Hepatocyte (in vitro differentiated cells): ENCODE results near the gene ZBTB38. TPM values are rescaled to one million over a fixed set of nuclear protein-coding genes. Genes with fewer than 3 reads are reported as not detected.

ENCODE experiments used
- DNase-seq: peaks from one replicate; pipeline ENCODE4 v3.0.0-alpha.2; 2016; ENCODE audit warnings: low spot score
- H2AFZ ChIP-seq: fragments of 200-600 bp; sonication (generic); 2 replicates; pipeline ENCODE4 v1.6.0; 2016; ENCODE audit warnings: antibody characterized with exemption, mild to moderate bottlenecking
- H3K27ac ChIP-seq: fragments of 200-600 bp; sonication (generic); 2 replicates; pipeline ENCODE4 v1.5.1; 2016; ENCODE audit warnings: mild to moderate bottlenecking
- H3K27me3 ChIP-seq: fragments of 200-600 bp; sonication (generic); 2 replicates; pipeline ENCODE4 v1.6.1; 2016
- H3K36me3 ChIP-seq: fragments of 200-600 bp; sonication (generic); replicated peaks from 2 replicates; pipeline ENCODE4 v1.5.1; 2016; ENCODE audit warnings: low read depth; ENCODE audit not compliant: insufficient read depth
- H3K4me1 ChIP-seq: fragments of 200-600 bp; sonication (generic); 2 replicates; pipeline ENCODE4 v1.5.1; 2016; ENCODE audit warnings: mild to moderate bottlenecking, moderate library complexity; ENCODE audit not compliant: insufficient read depth
- H3K4me2 ChIP-seq: fragments of 200-600 bp; sonication (generic); 2 replicates; pipeline ENCODE4 v1.6.0; 2016
- H3K4me3 ChIP-seq: fragments of 200-600 bp; sonication (generic); 2 replicates; pipeline ENCODE4 v1.5.1; 2016; ENCODE audit warnings: mild to moderate bottlenecking
- H3K79me2 ChIP-seq: fragments of 200-600 bp; sonication (generic); 2 replicates; pipeline ENCODE4 v1.6.0; 2017; ENCODE audit warnings: mild to moderate bottlenecking
- H3K9me2 ChIP-seq: fragments of 200-600 bp; sonication (generic); replicated peaks from 2 replicates; pipeline ENCODE4 v1.6.0; 2017; ENCODE audit warnings: mild to moderate bottlenecking; ENCODE audit not compliant: insufficient read depth
- H3K9me3 ChIP-seq: fragments of 200-600 bp; sonication (generic); 2 replicates; pipeline ENCODE4 v1.5.1; 2016; ENCODE audit warnings: low read depth, mild to moderate bottlenecking
- H4K20me1 ChIP-seq: fragments of 200-600 bp; sonication (generic); 2 replicates; pipeline ENCODE4 v1.6.0; 2016; ENCODE audit warnings: mild to moderate bottlenecking; ENCODE audit not compliant: insufficient read depth, poor library complexity, severe bottlenecking
- CTCF ChIP-seq: fragments of 200-600 bp; sonication (generic); IDR thresholded peaks from 2 replicates; pipeline ENCODE4 v1.5.1; 2016; ENCODE audit warnings: antibody characterized with exemption, mild to moderate bottlenecking; ENCODE audit not compliant: poor library complexity
- EZH2 ChIP-seq: fragments of 200-600 bp; sonication (generic); IDR thresholded peaks from 2 replicates; pipeline ENCODE4 v1.6.1; 2016; ENCODE audit warnings: antibody characterized with exemption, mild to moderate bottlenecking, borderline replicate concordance
- EZH2phosphoT487 ChIP-seq: fragments of 200-600 bp; sonication (generic); IDR thresholded peaks from one replicate; pipeline ENCODE4 v1.6.1; 2018; ENCODE audit warnings: antibody characterized with exemption, mild to moderate bottlenecking, low read depth, moderate library complexity; ENCODE audit not compliant: unreplicated experiment, severe bottlenecking
- WGBS: methylation state at CpG from one replicate; pipeline ENCODE4 v1.1.6; 2016; ENCODE audit warnings: low lambda C conversion rate; ENCODE audit errors: missing lambda C conversion rate; 5-methylcytosine and 5-hydroxymethylcytosine counted together
- polyA plus RNA-seq: library from polyadenylated mRNA; unstranded; fragments of >200 nt; fragmentation: Nextera tagmentation; extraction: Ambion mirVana; gene quantifications from 2 replicates; pipeline ENCODE4 v1.2.1, GENCODE V29; 2016
- total RNA-seq: library from RNA; depleted of rRNA; stranded (reverse); fragments of >200 nt; gene quantifications from 2 replicates; pipeline ENCODE4 v1.2.3, GENCODE V29; 2014

Gene ZBTB38
- total and polyA plus RNA-seq, 2 experiments from 2014 or later = 31.6 to 122 TPM

GRCh38 chr3:141323936-141324704, 44.2 kb upstream of the ZBTB38 start:
- Histone ChIP-seq H3K27ac (peak overlapping the region; percentile 86), H3K9me3 (no peaks in the 10 kb centered on the region), H3K4me1 (peaks cover 17% of the 10 kb centered on the region), H3K79me2 (peaks cover 12% of the 10 kb centered on the region), H4K20me1 (no peaks in the 10 kb centered on the region), H3K4me3 (peak overlapping the region; percentile 17), H3K36me3 (no peaks in the 10 kb centered on the region), H3K27me3 (no peaks in the 10 kb centered on the region), H2AFZ (no peak overlapping the region), H3K9me2 (no peaks in the 10 kb centered on the region), H3K4me2 (peak overlapping the region; percentile 66)
- 57% methylated on average over 4 of the region's 4 CpGs for WGBS
- no peak for DNase-seq
- TF ChIP-seq CTCF = no peak
- TF ChIP-seq EZH2phosphoT487 = no peak
- no peak for TF ChIP-seq EZH2

DNA sequence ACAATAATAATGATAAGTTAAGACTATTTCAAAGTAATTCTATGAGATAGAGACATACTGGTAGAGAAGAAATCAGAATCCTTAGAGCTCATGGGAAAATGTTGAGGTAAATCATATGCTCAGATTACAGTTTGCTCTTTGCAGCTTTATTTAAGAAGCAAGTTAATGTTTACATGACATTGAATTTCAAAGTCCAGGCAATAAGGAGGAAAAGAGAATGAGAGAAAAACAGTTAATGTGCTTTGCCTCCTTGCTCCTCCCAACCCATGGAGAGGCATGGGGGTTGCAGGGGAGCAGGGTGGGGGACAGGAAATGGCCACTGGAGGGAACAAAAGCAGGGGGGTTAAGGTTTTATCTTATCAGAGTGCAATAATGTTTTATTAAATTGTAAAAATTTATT, 42.2 kb upstream of the ZBTB38 start:
- no peaks in the 10 kb centered on the region for H3K36me3 ChIP-seq
- H4K20me1 ChIP-seq = no peaks in the 10 kb centered on the region
- DNase-seq = peak; percentile 57
- H3K79me2 ChIP-seq = peaks cover 19% of the 10 kb centered on the region
- H3K27ac ChIP-seq = peak overlapping the region; percentile 86
- peaks cover 25% of the 10 kb centered on the region for H3K4me1 ChIP-seq
- H3K27me3 ChIP-seq = no peaks in the 10 kb centered on the region
- H3K4me3 ChIP-seq = peak overlapping the region; percentile 22
- peak overlapping the region; percentile 66 for H3K4me2 ChIP-seq
- H3K9me2 ChIP-seq = no peaks in the 10 kb centered on the region
- no peaks in the 10 kb centered on the region for H3K9me3 ChIP-seq
- H2AFZ ChIP-seq = no peak overlapping the region
- TF ChIP-seq EZH2phosphoT487 (no peak), CTCF (no peak), EZH2 (no peak)

DNA sequence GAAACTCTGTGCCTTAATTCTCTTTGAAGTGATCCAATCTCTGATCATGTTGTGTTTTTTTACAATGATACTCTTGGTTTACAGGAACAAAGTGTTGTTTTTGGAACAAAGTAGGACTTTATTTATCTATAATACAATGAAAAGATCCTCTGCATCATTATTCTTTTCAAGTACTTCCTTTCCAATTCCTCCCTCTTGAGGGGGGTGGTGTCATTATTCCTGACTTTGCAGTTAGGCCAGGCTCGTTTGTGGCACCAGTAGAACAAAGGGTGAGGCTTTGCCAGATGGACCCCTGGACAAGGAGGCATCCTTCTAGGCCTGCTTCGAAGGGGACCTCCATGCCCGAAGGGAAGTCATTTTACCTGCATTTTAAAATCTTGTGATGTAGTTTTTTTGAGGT, 41.7 kb upstream of the ZBTB38 start:
- no peaks in the 10 kb centered on the region for H4K20me1 ChIP-seq
- peaks cover 19% of the 10 kb centered on the region for H3K79me2 ChIP-seq
- H3K27ac ChIP-seq = peak overlapping the region; percentile 86
- no peak overlapping the region for H3K4me3 ChIP-seq
- no peaks in the 10 kb centered on the region for H3K9me3 ChIP-seq
- 77% methylated on average over 3 of the region's 3 CpGs for WGBS
- H2AFZ ChIP-seq = no peak overlapping the region
- no peaks in the 10 kb centered on the region for H3K27me3 ChIP-seq
- DNase-seq = no peak
- peaks cover 28% of the 10 kb centered on the region for H3K4me1 ChIP-seq
- no peaks in the 10 kb centered on the region for H3K9me2 ChIP-seq
- no peak for TF ChIP-seq CTCF
- H3K4me2 ChIP-seq = peak overlapping the region; percentile 66
- H3K36me3 ChIP-seq = no peaks in the 10 kb centered on the region
